ENCODE data around the gene DZIP3.

The DZIP3 gene

GRCh38 chr3:108564564-108564963, 25.0 kb upstream of the DZIP3 start:
- H3K27me3 ChIP-seq (ENCODE audit: control insufficient read depth in 1 of 2, insufficient read depth in 2 of 2, low read length in 2 of 2): no peaks in the 10 kb centered on the region
- H3K36me3 ChIP-seq (ENCODE audit: insufficient read depth, low read length): no peaks in the 10 kb centered on the region
- H3K9me3 ChIP-seq (ENCODE audit: low read length): no peaks in the 10 kb centered on the region
- no peak overlapping the region for H3K4me3 ChIP-seq (ENCODE audit: low read depth in 1 of 2, low read length in 2 of 2)
- H3K4me1 ChIP-seq (ENCODE audit: insufficient read depth, low read length): no peaks in the 10 kb centered on the region
- no peak overlapping the region for H3K9ac ChIP-seq (ENCODE audit: low read length)
- no peak overlapping the region for H3K27ac ChIP-seq (ENCODE audit: low read depth, low read length)

- no peak overlapping the region for H3K27ac ChIP-seq (ENCODE audit: low read depth, low read length)
- H3K4me1 ChIP-seq (ENCODE audit: insufficient read depth, low read length): no peaks in the 10 kb centered on the region
- H3K9me3 ChIP-seq (ENCODE audit: low read length): no peaks in the 10 kb centered on the region
- H3K4me3 ChIP-seq (ENCODE audit: low read depth in 1 of 2, low read length in 2 of 2): no peak overlapping the region
- no peaks in the 10 kb centered on the region for H3K36me3 ChIP-seq (ENCODE audit: insufficient read depth, low read length)
- H3K27me3 ChIP-seq (ENCODE audit: control insufficient read depth in 1 of 2, insufficient read depth in 2 of 2, low read length in 2 of 2): no peaks in the 10 kb centered on the region
- no peak overlapping the region for H3K9ac ChIP-seq (ENCODE audit: low read length)
Measured at GRCh38 chr3:108565506-108565905, 24.0 kb upstream of the DZIP3 start.

DNA sequence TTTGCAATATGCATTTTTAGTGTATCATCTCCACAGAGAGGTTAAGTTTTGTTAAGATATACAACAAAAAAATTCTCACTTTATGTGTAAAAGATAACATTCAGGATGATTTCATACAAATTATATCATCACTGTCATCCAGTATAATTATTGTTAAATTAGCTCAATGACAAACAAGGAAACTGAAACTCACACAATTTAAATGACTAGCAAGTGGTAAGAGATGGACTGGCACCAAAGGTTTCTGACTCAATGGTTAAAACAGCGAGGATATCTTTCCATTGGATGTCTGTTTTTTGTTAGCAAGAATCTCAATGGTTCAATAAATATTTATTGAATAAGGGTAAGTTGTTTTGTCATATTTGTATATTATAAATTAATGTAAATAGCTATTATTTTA, 22.9 kb upstream of the DZIP3 start:
- Histone ChIP-seq H3K9ac (ENCODE audit: low read length) (no peak overlapping the region), H3K27ac (ENCODE audit: low read depth, low read length) (no peak overlapping the region), H3K4me1 (ENCODE audit: insufficient read depth, low read length) (no peaks in the 10 kb centered on the region), H3K9me3 (ENCODE audit: low read length) (no peaks in the 10 kb centered on the region), H3K36me3 (ENCODE audit: insufficient read depth, low read length) (no peaks in the 10 kb centered on the region), H3K4me3 (ENCODE audit: low read depth in 1 of 2, low read length in 2 of 2) (no peak overlapping the region), H3K27me3 (ENCODE audit: control insufficient read depth in 1 of 2, insufficient read depth in 2 of 2, low read length in 2 of 2) (no peaks in the 10 kb centered on the region)

- H3K27me3 ChIP-seq (ENCODE audit: control insufficient read depth in 1 of 2, insufficient read depth in 2 of 2, low read length in 2 of 2): no peaks in the 10 kb centered on the region
- H3K4me3 ChIP-seq (ENCODE audit: low read depth in 1 of 2, low read length in 2 of 2): no peak overlapping the region
- no peaks in the 10 kb centered on the region for H3K9me3 ChIP-seq (ENCODE audit: low read length)
- H3K36me3 ChIP-seq (ENCODE audit: insufficient read depth, low read length): no peaks in the 10 kb centered on the region
- no peak overlapping the region for H3K27ac ChIP-seq (ENCODE audit: low read depth, low read length)
- no peak overlapping the region for H3K9ac ChIP-seq (ENCODE audit: low read length)
- no peaks in the 10 kb centered on the region for H3K4me1 ChIP-seq (ENCODE audit: insufficient read depth, low read length)
Measured at GRCh38 chr3:108569336-108569735, 20.2 kb upstream of the DZIP3 start.

DNA sequence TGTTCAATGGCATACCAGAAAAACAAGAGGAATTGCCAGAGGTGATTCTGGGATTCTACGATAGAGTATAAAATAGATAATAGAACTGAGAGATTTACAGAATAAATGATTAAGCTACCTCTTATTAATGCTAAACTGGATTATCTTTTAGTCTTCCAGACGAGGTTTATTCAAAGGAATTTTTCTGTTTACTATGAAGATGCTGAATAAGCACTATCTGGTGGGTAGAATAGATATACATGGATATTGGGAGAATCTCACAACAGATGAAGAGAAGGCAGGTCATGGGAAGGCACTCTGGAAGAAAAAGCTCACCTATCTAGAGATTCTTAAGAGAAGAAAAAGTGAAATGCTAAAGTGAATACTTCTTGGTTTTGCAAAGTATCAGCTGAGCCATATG, 11.5 kb upstream of the DZIP3 start:
- Histone ChIP-seq H3K4me3 (ENCODE audit: low read depth in 1 of 2, low read length in 2 of 2) (no peak overlapping the region), H3K36me3 (ENCODE audit: insufficient read depth, low read length) (no peaks in the 10 kb centered on the region), H3K9ac (ENCODE audit: low read length) (no peak overlapping the region), H3K9me3 (ENCODE audit: low read length) (no peaks in the 10 kb centered on the region), H3K27me3 (ENCODE audit: control insufficient read depth in 1 of 2, insufficient read depth in 2 of 2, low read length in 2 of 2) (no peaks in the 10 kb centered on the region), H3K4me1 (ENCODE audit: insufficient read depth, low read length) (no peaks in the 10 kb centered on the region), H3K27ac (ENCODE audit: low read depth, low read length) (no peak overlapping the region)

DNA sequence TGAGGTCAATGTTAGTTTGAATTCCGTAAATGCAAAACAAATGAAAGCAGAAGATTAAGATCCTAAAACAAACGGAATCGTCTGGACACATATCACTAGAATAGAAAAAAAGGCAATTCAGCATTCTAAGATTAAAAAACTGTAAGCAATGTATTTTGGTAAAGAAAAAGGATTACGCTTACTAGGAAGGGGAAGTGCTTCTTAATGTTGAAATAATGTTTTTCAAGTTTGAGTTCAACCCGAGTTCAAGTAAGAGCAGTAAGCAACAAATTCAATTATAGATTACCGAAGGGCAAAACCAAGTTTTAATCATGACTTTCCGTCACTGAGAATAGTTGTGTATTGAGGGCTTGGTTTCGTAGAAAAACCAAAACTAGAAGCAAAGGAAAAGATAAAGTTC, 921 bp upstream of the DZIP3 start:
- H3K9ac ChIP-seq (ENCODE audit: low read length): no peak overlapping the region
- H3K4me1 ChIP-seq (ENCODE audit: insufficient read depth, low read length): no peaks in the 10 kb centered on the region
- peak overlapping the region; percentile 17 for H3K27ac ChIP-seq (ENCODE audit: low read depth, low read length)
- peak overlapping the region; percentile 67 to 70 for H3K4me3 ChIP-seq (ENCODE audit: low read depth in 1 of 2, low read length in 2 of 2)
- no peaks in the 10 kb centered on the region for H3K9me3 ChIP-seq (ENCODE audit: low read length)
- no peaks in the 10 kb centered on the region for H3K36me3 ChIP-seq (ENCODE audit: insufficient read depth, low read length)
- no peaks in the 10 kb centered on the region for H3K27me3 ChIP-seq (ENCODE audit: control insufficient read depth in 1 of 2, insufficient read depth in 2 of 2, low read length in 2 of 2)

GRCh38 chr3:108589998-108590323, 439 bp downstream of the DZIP3 start:
- peak overlapping the region; percentile 81 for H3K27ac ChIP-seq (ENCODE audit: low read depth, low read length)
- H3K4me3 ChIP-seq (ENCODE audit: low read depth in 1 of 2, low read length in 2 of 2): peak overlapping the region; percentile 67 to 70
- no peaks in the 10 kb centered on the region for H3K36me3 ChIP-seq (ENCODE audit: insufficient read depth, low read length)
- no peaks in the 10 kb centered on the region for H3K4me1 ChIP-seq (ENCODE audit: insufficient read depth, low read length)
- H3K9ac ChIP-seq (ENCODE audit: low read length): peak overlapping the region; percentile 75
- H3K9me3 ChIP-seq (ENCODE audit: low read length): no peaks in the 10 kb centered on the region
- H3K27me3 ChIP-seq (ENCODE audit: control insufficient read depth in 1 of 2, insufficient read depth in 2 of 2, low read length in 2 of 2): no peaks in the 10 kb centered on the region

- Histone ChIP-seq H3K27ac (ENCODE audit: low read depth, low read length) (no peak overlapping the region), H3K36me3 (ENCODE audit: insufficient read depth, low read length) (no peaks in the 10 kb centered on the region), H3K27me3 (ENCODE audit: control insufficient read depth in 1 of 2, insufficient read depth in 2 of 2, low read length in 2 of 2) (no peaks in the 10 kb centered on the region), H3K9ac (ENCODE audit: low read length) (peak overlapping the region; percentile 75), H3K4me3 (ENCODE audit: low read depth in 1 of 2, low read length in 2 of 2) (peak overlapping the region in 1 of 2 donors; percentile 70), H3K9me3 (ENCODE audit: low read length) (no peaks in the 10 kb centered on the region), H3K4me1 (ENCODE audit: insufficient read depth, low read length) (no peaks in the 10 kb centered on the region)
Measured at GRCh38 chr3:108590460-108590859, 938 bp downstream of the DZIP3 start.

DNA sequence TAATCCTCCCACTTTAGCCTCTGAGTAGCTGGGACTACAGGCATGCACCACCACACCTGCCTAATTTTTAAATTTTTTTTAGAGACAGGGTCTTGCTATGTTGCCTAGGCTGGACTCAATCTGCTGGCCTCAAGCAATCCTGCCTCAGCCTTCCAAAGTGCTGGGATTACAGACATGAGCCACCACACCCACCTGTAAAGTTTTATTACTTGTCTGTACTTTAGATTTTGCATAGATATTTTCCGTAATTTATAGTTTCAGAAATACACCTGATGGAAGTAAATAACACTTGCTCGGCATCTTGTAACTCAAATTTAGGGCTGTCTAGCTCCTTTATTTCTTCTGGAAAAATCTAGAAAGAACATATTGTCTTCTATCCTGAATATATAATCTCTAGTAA, 5.8 kb downstream of the DZIP3 start:
- Histone ChIP-seq H3K9me3 (ENCODE audit: low read length) (no peaks in the 10 kb centered on the region), H3K27me3 (ENCODE audit: control insufficient read depth in 1 of 2, insufficient read depth in 2 of 2, low read length in 2 of 2) (no peaks in the 10 kb centered on the region), H3K27ac (ENCODE audit: low read depth, low read length) (no peak overlapping the region), H3K4me1 (ENCODE audit: insufficient read depth, low read length) (no peaks in the 10 kb centered on the region), H3K36me3 (ENCODE audit: insufficient read depth, low read length) (no peaks in the 10 kb centered on the region), H3K9ac (ENCODE audit: low read length) (no peak overlapping the region), H3K4me3 (ENCODE audit: low read depth in 1 of 2, low read length in 2 of 2) (no peak overlapping the region)

DNA sequence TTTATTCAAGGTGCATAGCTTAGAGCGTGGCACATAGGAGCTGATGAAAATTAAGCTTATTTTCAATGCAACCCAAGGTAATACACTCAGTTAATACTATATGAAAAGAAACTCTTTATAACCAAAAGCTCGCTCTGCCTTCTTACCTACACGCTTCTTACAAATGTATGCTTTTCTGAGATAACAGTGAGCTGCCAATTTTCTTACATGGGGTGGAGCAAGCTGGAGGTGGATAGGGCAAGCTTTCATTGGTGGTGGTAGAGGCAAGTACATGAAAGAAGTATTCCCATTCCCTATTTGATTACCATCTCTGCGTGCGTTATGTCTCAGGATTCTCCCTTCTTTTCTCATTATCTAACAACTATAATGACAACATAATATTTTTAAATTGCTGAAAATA, 8.9 kb downstream of the DZIP3 start:
- no peaks in the 10 kb centered on the region for H3K9me3 ChIP-seq (ENCODE audit: low read length)

DNA sequence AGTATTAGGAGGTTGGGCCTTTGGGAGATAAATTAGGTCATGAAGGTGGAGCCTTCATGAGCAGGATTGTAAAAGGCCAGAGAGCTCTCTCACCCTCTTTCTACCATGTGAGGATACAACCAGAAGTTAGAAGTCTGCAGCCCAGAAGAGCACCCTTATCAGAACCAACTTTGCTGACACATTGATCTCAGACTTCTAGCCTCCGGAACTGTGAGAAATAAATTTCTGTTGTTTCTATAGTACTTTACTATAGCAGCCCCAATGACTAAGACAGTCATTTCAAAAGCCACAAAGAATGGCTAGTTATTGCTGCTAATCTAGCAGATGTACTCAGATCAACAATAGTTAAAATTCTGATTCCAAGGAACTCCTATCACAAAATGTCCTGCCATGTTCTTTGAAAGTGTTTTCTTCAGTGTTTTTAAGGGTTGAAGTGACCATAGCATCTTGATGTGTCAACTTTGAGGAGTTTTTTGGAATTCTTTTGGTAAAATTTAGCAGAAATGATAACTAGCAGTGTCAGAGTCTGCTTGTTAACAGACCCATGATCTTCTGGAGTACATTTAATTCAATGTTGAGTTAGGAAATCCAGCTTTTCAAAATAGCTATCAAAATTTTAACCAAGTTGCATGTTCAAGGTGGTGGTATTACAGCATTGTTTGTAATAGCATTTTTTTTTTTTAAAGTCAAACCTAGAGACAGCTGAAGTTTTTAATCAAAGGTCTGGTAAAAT, 10.3 kb downstream of the DZIP3 start:
- H3K27me3 ChIP-seq (ENCODE audit: control insufficient read depth in 1 of 2, insufficient read depth in 2 of 2, low read length in 2 of 2): no peaks in the 10 kb centered on the region
- H3K27ac ChIP-seq (ENCODE audit: low read depth, low read length): no peak overlapping the region
- H3K4me3 ChIP-seq (ENCODE audit: low read depth in 1 of 2, low read length in 2 of 2): no peak overlapping the region
- H3K9me3 ChIP-seq (ENCODE audit: low read length): no peaks in the 10 kb centered on the region
- H3K4me1 ChIP-seq (ENCODE audit: insufficient read depth, low read length): no peaks in the 10 kb centered on the region
- H3K9ac ChIP-seq (ENCODE audit: low read length): no peak overlapping the region
- H3K36me3 ChIP-seq (ENCODE audit: insufficient read depth, low read length): no peaks in the 10 kb centered on the region

More for the DNA sequence above, 8.9 kb downstream of the DZIP3 start:
- Histone ChIP-seq H3K36me3 (ENCODE audit: insufficient read depth, low read length) (no peaks in the 10 kb centered on the region), H3K27me3 (ENCODE audit: control insufficient read depth in 1 of 2, insufficient read depth in 2 of 2, low read length in 2 of 2) (no peaks in the 10 kb centered on the region), H3K9ac (ENCODE audit: low read length) (no peak overlapping the region), H3K4me1 (ENCODE audit: insufficient read depth, low read length) (no peaks in the 10 kb centered on the region), H3K4me3 (ENCODE audit: low read depth in 1 of 2, low read length in 2 of 2) (no peak overlapping the region), H3K27ac (ENCODE audit: low read depth, low read length) (no peak overlapping the region)

DNA sequence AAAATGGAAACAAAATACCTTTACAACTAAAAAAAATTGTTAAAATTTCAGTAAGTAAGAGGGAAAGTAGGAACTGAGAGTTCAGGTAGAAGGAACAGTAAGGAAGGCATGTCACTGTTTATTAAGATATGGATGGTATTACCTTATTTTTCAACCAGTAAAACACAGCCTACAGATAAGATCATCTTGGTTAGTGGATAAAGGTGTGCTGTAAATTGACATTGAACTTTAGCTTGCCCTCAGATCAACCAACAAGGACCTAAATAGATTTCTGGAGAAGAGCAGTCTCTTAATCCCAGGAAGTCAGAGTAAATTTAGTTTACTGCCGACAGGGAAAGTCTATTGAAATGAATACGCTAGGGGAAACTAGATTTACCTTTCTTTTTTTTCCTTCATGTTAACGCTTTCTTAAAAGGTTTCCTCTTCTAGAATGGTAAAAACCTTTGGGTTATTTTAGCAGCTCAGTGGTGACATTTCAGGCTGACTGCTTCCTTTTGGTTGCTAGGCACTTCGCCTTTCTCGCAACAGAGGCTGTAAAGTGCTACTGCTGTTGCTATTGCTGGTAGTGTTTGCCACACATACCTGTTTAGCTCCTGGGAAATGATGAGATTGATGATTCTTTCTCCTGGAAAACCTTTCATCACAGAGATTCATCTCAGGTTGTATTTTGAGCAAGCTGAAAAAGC, 12.9 kb downstream of the DZIP3 start:
- Histone ChIP-seq H3K4me3 (ENCODE audit: low read depth in 1 of 2, low read length in 2 of 2) (no peak overlapping the region), H3K4me1 (ENCODE audit: insufficient read depth, low read length) (no peaks in the 10 kb centered on the region), H3K9me3 (ENCODE audit: low read length) (no peaks in the 10 kb centered on the region), H3K27ac (ENCODE audit: low read depth, low read length) (no peak overlapping the region), H3K9ac (ENCODE audit: low read length) (no peak overlapping the region), H3K36me3 (ENCODE audit: insufficient read depth, low read length) (no peaks in the 10 kb centered on the region), H3K27me3 (ENCODE audit: control insufficient read depth in 1 of 2, insufficient read depth in 2 of 2, low read length in 2 of 2) (no peaks in the 10 kb centered on the region)
